ENCODE results near the gene DCTN2.

DNA sequence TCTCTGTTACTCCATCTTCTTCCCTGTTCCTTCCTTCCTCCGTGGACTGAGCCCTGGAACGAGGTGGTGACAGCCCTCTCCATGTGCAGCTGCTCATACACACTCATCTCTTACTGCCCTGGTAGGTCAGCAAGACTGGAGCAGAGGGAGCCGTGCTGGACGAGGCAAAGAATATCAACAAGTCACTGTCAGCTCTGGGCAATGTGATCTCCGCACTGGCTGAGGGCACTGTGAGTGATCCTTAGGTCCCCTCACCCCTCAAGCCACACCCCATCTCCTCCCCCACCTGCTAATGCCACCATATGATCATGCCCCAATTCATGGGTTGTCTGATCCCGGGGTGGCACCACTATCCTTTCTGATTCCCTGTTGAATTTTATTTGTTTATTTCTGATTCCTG lies 21.8 kb upstream of the DCTN2 start:
- TF ChIP-seq, protein P1, sequence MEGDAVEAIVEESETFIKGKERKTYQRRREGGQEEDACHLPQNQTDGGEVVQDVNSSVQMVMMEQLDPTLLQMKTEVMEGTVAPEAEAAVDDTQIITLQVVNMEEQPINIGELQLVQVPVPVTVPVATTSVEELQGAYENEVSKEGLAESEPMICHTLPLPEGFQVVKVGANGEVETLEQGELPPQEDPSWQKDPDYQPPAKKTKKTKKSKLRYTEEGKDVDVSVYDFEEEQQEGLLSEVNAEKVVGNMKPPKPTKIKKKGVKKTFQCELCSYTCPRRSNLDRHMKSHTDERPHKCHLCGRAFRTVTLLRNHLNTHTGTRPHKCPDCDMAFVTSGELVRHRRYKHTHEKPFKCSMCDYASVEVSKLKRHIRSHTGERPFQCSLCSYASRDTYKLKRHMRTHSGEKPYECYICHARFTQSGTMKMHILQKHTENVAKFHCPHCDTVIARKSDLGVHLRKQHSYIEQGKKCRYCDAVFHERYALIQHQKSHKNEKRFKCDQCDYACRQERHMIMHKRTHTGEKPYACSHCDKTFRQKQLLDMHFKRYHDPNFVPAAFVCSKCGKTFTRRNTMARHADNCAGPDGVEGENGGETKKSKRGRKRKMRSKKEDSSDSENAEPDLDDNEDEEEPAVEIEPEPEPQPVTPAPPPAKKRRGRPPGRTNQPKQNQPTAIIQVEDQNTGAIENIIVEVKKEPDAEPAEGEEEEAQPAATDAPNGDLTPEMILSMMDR (conservative IDR thresholded peaks at IDR 0.05): no peak
- TF ChIP-seq ZFX (IDR thresholded peaks at IDR 0.05): no peak
